ENCODE data around the gene KHDC3L.
A peak's percentile ranks its signal among the peaks of the same experiment; 100 is the strongest.
"Not testable (repeated sequence)": the region's sequence is repeated elsewhere in the genome, so short reads cannot be mapped to it uniquely, and the experiment has no call there.

Gene KHDC3L

GRCh38 chr6:73371984-73372383, 9.5 kb downstream of the KHDC3L start:
- DNase-seq, result no peak

DNA sequence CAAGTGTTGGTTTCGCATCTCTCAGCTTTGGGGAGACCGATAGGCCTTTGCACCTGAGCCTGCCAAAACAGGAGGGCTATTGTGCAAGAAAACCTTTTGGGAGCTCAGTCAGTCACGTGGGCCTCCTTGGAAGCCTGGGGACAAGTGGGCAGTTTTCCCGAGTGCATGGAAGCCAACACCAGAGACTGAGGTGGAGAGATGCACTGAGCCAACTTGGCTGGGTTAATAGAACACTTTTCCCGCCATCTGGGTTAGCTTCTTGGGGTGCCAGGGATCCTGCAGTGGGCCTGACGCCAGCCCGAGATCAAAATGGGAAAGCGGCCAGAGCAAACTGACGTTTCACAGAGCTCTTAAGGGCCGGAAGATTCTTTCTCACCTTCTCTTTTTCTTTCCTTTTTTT, 10.1 kb downstream of the KHDC3L start:
- no peak for DNase-seq

DNA sequence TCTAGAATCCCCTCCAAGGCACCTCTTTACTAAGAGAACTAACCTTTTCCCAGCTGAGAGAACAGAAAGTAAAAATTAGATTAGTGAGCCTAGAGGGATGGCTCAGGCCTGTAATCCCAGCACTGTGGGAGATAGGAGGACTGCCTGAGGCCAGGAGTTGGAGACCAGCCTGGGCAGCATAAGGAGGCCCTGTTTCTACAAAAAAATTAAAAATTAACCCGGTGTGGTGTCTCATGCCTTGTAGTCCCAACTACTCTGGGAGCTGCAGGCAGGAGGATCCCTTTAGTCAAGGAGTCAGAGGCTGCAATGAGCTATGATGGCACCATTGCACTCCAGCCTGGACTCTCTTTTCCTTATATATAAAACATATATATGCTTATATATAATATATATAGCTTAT, 12.8 kb downstream of the KHDC3L start:
- no peak for DNase-seq

- DNase-seq, result no peak
Measured at GRCh38 chr6:73377225-73377624, 14.8 kb downstream of the KHDC3L start.

DNA sequence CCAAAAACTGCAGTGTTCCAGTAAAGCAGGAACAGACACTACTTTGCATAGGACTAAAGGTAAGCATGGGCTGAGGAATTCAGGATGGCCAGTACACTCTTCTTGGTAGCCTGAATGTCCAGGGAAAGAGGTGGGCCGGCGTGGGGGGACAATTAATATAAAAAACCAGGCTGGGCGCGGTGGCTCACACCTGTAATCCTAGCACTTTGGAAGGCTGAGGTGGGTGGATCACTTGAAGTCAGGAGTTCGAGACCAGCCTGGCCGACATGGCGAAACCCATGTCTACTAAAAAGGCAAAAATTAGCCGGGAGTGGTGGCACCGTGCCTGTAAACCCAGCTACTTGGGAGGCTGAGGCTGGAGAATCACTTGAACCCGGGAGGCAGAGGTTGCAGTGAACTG, 19.1 kb downstream of the KHDC3L start:
- not testable (repeated sequence) for DNase-seq

- DNase-seq, result no peak
Measured at GRCh38 chr6:73382462-73383113, 20.1 kb downstream of the KHDC3L start.

- no peak for DNase-seq
Measured at GRCh38 chr6:73388433-73388799, 26.0 kb downstream of the KHDC3L start.

GRCh38 chr6:73388800-73389512, 26.5 kb downstream of the KHDC3L start:
- peak; percentile 78 for DNase-seq

GRCh38 chr6:73389854-73390253, 27.4 kb downstream of the KHDC3L start:
- DNase-seq, result no peak

- DNase-seq, result no peak
Measured at GRCh38 chr6:73391675-73392074, 29.2 kb downstream of the KHDC3L start.

- not testable (repeated sequence) for DNase-seq
Measured at GRCh38 chr6:73392188-73392587, 29.7 kb downstream of the KHDC3L start.

DNA sequence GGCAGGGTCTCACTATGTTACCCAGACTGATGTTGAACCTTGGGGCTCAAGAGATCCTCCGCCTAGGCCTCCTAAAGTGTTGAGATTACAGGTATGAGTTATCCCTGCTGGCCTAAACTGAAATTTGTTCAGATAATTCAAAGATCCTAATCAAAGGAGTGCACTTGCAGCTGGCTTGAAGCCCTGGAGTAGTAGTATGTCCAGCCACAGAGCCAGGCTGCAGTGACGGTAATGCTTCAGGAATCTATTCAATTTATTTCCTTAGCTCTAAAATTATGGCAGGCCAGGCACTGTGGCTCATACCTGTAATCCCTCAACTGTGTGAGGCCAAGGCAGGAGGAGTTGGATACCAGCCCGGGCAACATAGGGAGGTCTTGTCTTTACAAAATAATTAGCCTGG, 30.8 kb downstream of the KHDC3L start:
- no peak for DNase-seq

DNA sequence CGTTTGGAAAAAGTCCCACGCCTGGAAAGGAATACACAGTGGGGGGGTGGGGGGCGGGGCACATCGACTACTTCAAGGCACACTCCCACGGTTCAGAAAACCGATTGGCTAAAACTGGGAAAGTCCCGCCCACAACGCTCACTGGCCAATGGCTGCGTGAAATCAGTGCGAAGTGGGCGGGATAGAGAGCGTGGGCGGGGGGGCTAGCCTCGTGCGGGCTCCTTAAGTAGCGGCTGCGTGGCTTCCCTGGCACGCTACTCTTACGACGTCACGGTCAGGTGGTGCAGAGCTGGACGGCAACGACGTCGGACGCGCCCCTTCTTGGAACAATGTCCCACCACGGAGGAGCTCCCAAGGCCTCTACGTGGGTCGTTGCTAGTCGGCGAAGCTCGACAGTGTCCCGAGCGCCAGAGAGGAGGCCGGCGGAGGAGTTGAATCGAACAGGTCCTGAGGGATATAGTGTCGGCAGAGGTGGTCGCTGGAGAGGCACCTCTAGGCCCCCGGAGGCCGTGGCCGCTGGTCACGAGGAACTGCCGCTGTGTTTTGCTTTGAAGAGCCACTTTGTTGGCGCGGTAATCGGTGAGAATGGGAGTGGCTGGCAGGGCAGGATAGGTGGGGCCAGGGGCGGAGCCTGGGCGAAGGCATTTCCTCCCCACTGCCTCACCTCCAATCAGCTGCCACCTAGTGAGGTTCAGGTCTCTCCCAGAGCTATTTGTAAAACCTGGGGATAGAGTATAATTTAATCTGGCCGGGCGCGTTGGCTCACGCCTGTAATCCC, 32.3 kb downstream of the KHDC3L start, which contains the start of gene DDX43:
TSS of gene DDX43 (plus strand) at position 252 of the 778 bp plus-strand sequence. CDS start at position 330, 78 bp downstream.
- DNase-seq, result peak; percentile 42

DNA sequence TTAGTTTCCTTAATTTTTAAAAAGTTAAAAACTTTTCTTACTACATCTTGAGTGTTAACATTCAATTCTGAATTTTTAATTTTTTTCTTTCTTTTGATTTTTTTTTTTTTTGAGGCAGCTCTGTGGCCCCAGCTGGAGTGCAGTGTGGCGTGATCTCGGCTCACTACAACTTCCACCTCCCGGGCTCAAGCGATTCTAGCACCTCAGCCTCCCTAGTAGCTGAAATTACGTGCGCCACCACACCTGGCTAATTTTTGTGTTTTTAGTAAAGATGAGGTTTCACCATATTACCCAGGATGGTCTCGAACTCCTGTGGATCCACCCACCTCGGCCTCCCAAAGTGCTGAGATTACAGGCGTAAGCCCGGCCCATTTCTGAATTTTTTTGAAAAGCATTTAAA, 33.4 kb downstream of the KHDC3L start:
- DNase-seq, result no peak

DNA sequence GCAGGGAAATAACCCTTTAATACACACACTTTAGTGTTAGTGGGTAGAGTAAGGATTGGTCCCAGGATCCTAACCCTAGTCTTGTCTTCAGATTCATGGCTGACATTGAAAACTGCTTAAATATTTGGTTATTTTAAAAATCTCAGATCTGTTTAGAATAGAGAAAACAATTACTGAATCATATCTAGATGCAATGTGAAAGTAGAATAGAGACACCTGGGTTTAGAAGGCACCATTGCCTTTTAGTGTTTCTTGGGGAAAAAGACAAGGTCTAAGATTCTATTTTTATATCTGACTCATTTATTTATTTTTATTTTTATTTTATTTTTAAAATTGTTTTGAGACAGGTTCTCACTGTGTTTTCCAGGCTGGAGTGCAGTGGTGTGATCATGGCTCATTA, 38.2 kb downstream of the KHDC3L start:
- no peak for DNase-seq

DNA sequence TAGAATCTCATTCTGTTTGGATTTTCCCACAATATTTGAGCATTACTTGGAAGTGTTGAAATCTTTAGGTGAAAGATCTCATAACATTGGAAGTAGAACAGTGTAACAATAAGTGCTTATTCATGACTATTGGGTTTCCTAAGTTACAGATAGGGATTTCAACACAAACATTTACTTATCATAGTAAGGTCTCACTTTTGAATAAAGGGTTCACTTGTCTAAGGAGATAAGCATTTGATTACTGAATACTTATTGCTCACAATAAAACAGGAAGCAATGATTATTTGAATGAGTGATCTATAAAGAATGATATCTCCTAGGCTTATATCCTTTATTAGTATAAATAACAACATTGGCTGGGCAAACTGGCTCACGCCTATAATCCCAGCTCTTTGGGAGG, 46.9 kb downstream of the KHDC3L start:
- DNase-seq, result no peak

- DNase-seq, result no peak
Measured at GRCh38 chr6:73413102-73413501, 50.6 kb downstream of the KHDC3L start.
